HG03064 (cell line): ENCODE data around the gene STRADA.

Experiments
- ATAC-seq: cut with Tn5 transposase; IDR thresholded peaks from one replicate; pipeline ENCODE4 v1.9.1; 2021; ENCODE audit warnings: low read depth; ENCODE audit not compliant: unreplicated experiment

STRADA gene

DNA sequence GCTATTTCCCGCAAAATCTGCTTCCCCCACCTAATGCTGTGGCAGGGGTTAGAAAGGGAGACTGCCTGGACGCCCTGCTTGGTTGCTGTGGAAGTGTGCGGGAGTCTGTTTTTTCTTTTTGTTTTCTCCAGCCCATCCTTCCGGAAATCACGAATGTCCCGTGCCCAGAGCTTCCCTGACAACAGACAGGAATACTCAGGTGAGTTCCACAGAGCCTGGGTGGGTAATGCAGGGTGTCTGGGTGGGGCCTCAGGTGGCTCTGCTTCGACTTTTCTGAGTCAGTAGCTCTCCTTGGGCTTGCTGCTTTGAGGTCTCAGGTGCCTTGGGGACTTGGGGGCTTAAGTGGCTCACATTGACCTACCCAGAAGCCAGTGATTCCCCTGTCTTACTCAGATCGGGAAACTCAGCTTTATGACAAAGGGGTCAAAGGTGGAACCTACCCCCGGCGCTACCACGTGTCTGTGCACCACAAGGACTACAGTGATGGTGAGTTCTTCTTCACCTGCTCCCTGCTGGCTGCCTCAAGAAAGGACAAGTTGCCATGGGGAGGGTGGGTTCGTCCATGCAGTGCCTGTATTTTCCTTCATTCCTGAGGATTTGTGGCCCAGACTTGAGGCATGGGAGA lies 53.1 kb downstream of the STRADA start:
- no peak for ATAC-seq

DNA sequence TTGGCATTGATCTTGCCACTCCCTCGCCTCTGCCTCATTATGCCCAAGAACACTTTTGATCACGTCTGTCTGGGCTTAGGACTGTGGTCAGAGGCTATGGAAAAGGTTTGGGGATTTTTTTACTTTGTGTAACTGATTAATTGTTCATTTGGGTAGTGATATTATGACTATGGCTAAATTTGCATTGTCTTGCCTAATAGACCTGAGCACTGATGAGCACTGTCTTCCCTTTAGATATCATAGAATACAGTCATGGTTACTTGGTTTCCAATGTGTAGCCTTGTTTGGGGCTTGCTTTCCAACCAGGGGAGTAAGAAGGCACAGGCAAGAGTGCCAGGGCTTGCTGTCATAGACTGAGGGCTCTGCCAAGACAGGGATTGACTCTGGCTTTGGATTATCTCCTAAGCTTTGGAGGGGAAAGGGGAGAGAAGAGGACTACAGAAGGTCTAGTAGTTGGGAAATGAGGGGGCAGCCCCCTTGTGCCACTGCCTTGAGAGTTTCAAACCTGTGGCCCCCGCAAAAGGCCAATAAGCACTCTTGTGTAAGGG lies 55.4 kb downstream of the STRADA start:
- no peak for ATAC-seq

DNA sequence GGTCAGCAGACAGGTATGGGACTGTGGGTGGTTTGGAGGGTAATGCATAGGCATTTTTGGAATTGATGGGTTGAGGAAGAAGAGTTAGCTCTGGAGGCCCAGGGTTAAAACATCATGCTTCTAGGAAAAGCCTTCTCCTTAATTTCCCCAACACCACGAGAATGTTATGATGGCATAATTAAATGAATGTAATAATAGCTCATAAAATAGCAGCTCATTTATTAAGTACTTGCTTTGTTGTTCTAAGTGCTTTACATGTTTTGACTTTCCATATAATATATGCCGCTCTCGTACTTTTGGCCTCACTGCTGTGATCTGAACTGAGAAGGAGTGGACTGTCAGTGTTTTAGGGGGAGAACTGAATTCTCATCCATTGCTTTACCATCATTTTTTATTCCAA lies 56.0 kb downstream of the STRADA start:
- no peak for ATAC-seq

DNA sequence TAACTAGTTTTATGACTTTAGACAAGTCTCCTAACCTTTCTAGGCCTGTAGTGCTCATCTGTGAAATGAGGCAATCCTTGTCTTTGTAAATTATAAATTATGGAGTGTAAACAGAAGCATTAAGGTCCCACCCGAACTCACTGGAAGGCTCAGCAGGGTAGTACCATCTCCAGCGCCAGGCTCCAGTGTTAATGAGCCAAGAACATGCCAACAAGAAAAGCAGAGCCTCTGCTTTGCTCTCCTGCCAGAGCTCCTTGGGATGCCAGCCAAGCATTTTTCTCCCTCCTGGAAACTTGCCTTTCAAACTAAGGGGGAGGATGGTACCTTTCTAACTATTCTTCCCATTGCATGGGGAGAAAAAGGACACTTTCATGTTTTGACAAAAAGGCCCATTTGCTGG lies 56.6 kb downstream of the STRADA start:
- ATAC-seq = no peak

DNA sequence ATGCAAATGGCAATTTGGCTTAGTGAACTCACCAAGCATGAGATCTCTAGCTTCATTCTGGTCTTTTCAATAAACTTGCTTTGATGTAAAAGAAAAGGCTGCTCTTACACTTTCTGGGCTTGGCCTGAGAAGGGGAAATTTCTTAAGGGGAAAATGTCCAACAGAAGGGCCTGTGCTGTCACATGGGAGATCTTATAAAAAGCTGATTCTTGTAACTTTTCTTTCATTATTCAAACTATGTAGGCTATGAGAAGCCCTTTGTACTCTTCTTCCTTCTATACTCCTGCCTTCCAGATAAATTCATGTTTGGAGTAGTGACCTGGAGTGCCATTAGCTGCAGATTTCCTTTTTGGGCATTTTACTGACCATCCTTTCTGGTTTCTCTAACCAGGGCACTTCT lies 58.6 kb downstream of the STRADA start:
- ATAC-seq = no peak

DNA sequence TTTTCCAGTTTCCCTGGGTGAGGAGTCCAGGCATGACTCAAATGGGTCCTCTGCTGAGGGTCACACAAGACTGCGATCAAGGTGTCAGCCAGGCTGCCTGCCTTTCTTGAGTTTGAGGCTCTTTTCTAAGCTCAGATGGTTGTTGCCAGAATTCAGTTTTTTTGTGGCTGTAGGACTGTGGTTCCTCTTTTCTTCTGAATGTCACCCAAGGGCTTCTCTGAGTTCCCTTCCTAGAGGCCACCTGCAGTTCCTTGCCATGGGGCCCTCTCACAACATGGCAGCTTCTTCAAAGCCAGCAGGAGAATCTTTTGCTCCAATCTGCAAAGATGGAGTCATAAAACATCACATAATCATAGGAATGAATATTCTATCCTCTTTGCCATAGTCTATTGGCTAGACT lies 59.2 kb downstream of the STRADA start:
- no peak for ATAC-seq

DNA sequence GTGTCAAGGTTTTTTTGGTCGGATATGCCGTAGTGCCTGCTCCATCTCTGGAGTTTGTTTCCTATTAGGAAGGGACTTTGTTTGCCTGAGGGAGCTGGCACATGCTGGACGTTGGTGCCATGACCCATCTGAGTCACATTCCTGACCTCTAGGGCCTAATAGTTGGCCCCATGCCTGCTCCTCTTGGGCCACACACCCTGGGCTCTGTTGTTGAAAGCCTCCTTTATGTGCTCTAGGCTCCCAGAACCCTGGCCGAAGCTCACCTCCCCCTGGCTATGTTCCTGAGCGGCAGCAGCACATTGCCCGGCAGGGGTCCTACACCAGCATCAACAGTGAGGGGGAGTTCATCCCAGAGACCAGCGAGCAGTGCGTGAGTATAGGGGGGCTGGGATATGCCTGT lies 60.1 kb downstream of the STRADA start:
- ATAC-seq = no peak

DNA sequence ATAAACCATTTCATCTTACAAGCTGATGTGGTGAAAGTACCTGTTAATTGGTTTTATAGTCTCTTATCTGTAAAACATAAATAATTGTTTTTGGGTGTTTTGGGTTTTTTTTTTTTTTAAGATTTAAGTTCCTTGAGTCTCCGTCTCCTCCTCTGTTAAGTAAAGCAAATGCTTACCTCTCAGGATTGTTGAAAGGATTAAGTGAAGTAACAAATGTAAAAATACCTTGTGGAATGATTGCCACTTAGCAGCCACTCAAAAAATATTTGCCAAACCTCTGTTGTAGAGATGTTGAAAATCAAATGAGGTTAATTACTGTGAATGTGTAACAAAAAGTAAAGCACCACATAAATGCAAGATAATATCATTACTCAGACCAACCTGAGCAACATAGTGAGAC lies 60.9 kb downstream of the STRADA start:
- ATAC-seq = no peak

DNA sequence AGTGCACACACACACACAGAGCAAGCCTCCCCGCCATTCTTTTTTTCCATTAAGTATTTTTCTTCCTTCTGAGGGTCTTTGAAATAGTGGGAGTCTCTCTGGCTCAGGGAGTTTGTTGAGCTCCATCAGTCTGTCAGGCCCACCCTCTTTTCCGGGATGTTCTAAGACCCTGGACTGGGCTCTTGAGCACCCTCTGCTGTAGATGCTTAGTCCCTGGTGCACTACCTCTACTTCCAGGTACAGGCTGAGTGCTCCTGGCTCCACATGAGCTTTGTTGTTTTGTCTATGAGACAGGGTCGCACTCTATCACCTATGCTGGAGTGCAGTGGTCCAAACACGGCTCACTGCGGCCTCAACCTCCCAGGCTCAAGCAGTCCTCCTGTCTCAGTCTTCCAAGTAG lies 62.4 kb downstream of the STRADA start:
- no peak for ATAC-seq

DNA sequence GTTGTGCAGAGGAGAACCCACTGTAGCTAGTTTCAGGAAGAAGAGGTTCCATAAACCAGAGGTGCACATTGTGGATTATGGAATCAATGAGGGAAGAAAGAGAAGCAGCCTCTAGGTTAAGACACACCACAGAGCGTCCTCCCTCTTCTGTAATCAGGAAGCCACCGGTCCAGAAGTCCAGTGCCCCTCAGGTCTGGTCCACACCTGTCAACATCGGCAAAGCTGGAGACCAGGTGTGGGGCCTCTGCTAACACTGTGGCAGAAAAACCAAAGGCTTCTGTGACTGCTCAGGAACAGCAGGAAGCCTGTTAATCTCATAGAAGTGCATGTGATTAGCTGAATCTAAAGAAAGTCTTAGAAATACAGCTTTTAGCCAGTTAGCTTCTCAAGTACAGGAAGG lies 65.0 kb downstream of the STRADA start:
- ATAC-seq = no peak

DNA sequence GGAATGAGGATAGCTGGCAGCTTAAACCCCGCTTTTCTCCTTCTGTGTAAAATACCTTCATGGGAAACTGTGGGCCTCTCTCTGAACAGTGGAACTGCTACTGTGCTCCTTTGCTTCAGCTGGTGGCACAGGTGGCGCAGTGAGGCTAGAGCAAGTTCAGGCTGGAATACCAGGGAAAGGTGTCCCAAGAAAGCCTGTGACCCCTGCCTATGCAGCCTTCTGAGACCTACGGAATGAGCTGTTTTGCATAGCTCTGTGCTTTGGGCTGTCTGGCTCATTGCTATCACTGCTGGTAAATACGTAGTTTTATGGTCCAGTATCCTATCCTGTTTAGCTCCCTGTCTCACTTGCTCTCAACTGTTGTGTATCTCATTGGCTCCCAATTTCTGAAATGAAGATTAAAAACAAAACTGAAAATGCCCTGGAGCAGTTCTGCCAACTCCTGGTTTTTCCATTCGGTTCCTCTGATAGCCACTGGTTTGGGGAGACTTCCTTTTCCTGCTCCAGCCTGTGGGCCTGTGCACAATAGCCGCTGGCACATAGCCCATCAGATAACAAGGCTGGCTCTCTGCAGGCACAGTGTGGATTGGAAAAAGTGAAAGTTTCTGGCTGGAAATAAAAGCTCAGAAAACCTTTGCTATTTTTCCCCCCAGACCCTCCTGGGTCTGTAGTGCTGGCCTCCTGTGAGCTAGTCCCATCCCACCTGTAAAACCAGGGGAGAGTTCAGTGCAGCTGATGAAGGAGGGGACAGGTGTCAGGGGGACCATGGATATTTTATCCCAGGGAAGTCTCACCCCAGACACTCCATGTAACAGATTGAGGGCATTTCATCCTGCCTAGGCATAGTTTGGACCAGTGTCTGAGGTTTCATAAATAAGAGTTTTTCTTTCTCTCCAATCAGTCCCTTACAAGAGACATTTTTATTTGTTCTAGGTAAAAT lies 65.7 kb downstream of the STRADA start:
- no peak for ATAC-seq

DNA sequence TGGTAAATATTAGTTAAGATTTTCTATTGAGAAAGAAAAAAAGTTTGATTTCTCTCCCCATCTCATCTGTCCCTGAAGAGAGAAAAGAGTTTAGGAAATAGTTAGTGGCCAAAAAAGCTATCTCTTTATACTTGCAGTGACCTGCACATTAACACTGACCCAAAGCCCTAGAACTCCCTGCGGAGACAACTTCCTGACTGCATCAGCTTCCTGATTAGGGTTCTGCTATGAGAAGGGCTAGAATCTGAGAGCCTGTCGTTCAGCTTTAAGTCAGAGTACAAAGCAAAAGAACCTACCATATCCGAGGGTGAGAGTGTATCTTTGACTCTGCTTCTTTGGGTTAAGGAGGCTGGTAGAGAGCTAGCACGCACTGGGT lies 66.4 kb downstream of the STRADA start:
- ATAC-seq = no peak

DNA sequence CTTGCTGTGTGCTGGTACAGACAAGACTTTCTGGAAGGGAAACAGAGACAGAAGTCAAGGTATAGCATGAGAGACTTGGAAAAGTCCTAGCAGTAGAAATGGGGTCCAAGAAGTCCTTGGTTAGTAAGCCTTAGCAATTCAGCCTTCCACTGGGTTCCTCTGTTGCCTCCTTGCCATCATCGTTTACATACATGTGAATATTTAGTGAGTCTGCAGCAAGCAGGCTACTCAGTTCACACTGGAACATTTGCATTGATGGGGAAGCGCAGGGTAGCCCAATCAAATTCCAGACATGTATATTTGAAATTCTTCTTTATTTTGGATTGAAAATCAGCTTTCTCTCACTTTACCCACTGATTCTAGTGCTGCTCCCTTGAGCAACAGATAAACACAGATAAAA lies 68.7 kb downstream of the STRADA start:
- ATAC-seq = no peak

DNA sequence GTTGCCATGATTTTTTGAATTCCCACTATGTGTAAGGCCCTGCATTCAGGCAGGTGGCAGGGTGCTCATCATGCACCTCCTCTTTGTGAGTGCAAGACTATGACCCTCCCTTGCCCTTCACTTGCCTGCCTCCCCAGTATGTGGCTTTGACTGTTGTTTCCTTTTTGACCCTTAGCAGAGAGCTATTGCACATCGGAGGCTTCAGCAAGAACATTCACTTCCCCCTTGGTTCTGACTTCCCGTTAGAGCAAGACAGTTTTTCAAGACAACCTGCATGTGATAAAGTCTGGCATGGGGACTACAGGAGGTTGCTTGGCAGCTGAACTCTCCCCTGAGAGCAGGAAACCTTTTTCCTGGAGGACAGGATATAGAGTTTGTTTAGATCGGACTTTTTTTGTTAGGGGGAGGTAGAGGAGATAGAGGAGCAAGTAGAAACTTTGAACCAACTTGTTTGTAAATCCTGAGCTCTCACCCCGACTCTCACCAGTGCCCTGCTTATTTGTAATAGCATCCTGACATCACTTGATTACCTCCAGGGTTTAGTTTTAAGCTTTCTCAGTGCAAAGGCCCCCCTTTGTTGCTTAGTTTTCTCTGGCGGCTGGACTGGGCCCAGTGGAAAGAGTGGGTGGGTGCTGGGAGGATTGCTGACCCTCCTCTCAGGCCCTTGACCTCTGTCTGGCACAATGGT lies 75.9 kb downstream of the STRADA start:
- ATAC-seq = no peak

DNA sequence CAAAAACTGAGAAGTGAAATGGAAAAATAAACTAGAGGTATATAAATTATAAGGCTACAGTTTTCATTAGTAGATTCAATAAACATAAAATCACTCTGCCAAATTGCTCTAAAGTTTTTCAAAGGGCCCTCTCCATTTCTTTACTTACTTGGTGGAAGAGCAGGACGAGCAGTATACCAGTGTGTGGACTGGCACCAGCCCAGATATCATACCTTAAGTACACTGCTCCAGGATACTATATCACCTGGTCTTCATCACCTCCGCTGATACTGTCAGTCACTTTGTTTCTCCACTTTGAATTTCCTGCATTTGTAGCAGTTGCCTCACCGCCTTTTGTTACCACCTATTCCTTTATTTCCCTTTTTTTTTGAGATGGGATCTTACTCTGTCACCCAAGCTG lies 81.7 kb downstream of the STRADA start:
- ATAC-seq = no peak

DNA sequence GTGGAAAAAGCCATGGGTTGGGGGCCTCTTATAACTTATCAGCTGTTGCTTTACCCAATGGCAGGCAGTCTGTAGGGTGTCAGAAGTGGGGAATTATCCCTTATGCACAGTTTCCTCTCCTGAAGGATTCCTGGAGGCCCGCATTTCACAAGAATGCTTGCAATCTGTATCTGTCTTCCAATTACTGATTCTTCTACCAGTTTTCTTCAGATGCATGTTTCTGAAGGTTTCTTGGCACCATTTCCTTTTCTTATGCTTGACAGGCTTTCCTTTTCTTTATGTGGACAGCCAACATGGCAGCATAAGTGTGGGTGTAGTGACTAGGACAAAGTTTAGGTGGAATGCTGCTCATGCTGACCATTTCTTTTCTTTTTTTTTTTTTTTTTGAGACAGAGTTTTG lies 83.2 kb downstream of the STRADA start:
- no peak for ATAC-seq

DNA sequence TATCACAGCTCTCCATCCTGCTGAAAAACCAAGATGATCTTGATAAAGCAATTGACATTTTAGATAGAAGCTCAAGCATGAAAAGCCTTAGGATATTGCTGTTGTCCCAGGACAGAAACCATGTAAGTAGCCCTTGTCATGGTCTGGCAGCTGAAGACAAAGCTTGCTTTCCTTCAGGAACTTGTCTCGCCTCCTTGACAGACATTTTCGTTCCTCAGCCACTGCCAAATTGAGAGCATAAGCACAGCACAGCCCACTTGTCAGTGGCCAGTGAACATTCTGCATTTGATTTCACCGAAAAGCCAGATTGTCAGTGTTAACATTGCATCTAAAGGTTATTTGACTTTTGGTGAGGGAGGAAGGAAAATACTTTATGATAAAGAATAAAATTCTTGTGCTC lies 83.8 kb downstream of the STRADA start:
- no peak for ATAC-seq

DNA sequence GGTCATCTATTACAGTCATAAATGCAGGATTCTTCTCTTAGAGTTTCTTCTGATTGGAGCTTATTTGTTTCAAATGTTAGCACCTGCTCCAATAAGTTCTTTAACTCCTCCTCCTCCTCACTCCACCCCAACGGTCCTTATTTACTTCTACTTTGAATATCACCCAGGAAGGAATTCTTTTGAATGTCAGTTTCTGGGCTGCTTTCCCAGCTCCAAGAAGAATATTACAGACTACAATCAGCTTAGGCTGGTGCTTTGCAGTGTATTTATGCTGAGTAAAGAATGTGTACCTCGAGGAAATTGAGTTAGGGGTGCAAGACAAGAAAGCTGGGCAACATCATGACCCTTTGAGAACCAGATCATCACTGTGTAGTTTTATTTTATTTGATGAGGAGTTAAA lies 88.5 kb downstream of the STRADA start:
- ATAC-seq = no peak
